GM12878 (cell line): ENCODE data around the gene LCE2A. TPM values are rescaled to one million over a fixed set of nuclear protein-coding genes. Genes with fewer than 3 reads are reported as not detected.
A peak's percentile ranks its signal among the peaks of the same experiment; 100 is the strongest.

Experiments
- ATAC-seq: fragments of 200-7000 bp; cut with Tn5 transposase; 3 replicates; pipeline ENCODE4 v1.9.1; 2020; ENCODE audit warnings: mild to moderate bottlenecking, moderate library complexity
- BruUV-seq: library from RNA; stranded (reverse); fragments of 400-500 nt; replicated peaks from 2 replicates; lab custom pipeline; 2021; lab: Mats Ljungman, UMichigan
- CTCF ChIA-PET: fragments of 300-600 bp; sonication (Branson Sonifier 250); formaldehyde crosslinking; extraction: SDS; loops from one replicate; lab custom pipeline; 2021; ENCODE audit warnings: inconsistent platforms; lab: Yijun Ruan, JAX
- POLR2A ChIA-PET: fragments of 350-600 bp; formaldehyde crosslinking; extraction: SDS; loops from one replicate; lab custom pipeline; 2021; ENCODE audit warnings: inconsistent platforms; lab: Charles Lee
- RAD21 ChIA-PET: fragments of 300-600 bp; sonication (Branson Sonifier 250); formaldehyde crosslinking; loops from one replicate; lab custom pipeline; 2023; ENCODE audit warnings: antibody characterized with exemption; ENCODE audit not compliant: unreplicated experiment; lab: Charles Lee
- SMC1A ChIA-PET: fragments of 300-600 bp; sonication (Branson Sonifier 250); formaldehyde crosslinking; loops from one replicate; lab custom pipeline; 2023; ENCODE audit not compliant: unreplicated experiment, uncharacterized antibody; lab: Charles Lee
- DNase-seq: peaks from one replicate; pipeline ENCODE4 v3.0.0-alpha.2; 2011; ENCODE audit warnings: low read depth, low spot score
- FAIRE-seq: peaks from 3 replicates; lab custom pipeline; 2011; peaks lifted over from hg19 to GRCh38; lab: Jason Lieb, UNC
- H2AFZ ChIP-seq: 2 replicates; pipeline ENCODE4 v1.6.0; 2011; ENCODE audit warnings: low read depth, low read length, control low read depth; ENCODE audit not compliant: control insufficient read depth
- H3K27ac ChIP-seq: 2 replicates; pipeline ENCODE4 v1.5.1; 2011; ENCODE audit warnings: control low read depth; ENCODE audit not compliant: control insufficient read depth, insufficient read depth
- H3K27me3 ChIP-seq, 2 experiments: replicated peaks in 1 of 2; 2 replicates each; pipeline versions ENCODE4 v1.6.0 to v1.6.1; 2011; ENCODE audit warnings: low read length in 1 of 2; ENCODE audit not compliant: control insufficient read depth in 2 of 2, insufficient read depth in 2 of 2
- H3K36me3 ChIP-seq, 2 experiments: 2 replicates each; pipeline ENCODE4 v1.5.1; 2011; ENCODE audit warnings: low read length in 1 of 2; ENCODE audit not compliant: control insufficient read depth in 2 of 2, insufficient read depth in 2 of 2
- H3K4me1 ChIP-seq: 2 replicates; pipeline ENCODE4 v1.6.1; 2011; ENCODE audit warnings: mild to moderate bottlenecking, low read length, moderate library complexity, mixed read lengths; ENCODE audit not compliant: control insufficient read depth, insufficient read depth
- H3K4me2 ChIP-seq: 2 replicates; pipeline ENCODE4 v1.6.0; 2011; ENCODE audit warnings: control low read depth; ENCODE audit not compliant: control insufficient read depth, insufficient read depth
- H3K4me3 ChIP-seq: fragments of 200-600 bp; sonication (generic); 2 replicates; pipeline ENCODE4 v1.5.1; 2016
- H3K79me2 ChIP-seq: 2 replicates; pipeline ENCODE4 v1.6.0; 2011; ENCODE audit warnings: low read length; ENCODE audit not compliant: control insufficient read depth, insufficient read depth
- H3K9ac ChIP-seq: 2 replicates; pipeline ENCODE4 v1.8.0; 2011; ENCODE audit warnings: low read length, control low read depth, mixed read lengths; ENCODE audit not compliant: control insufficient read depth, insufficient read depth
- H3K9me3 ChIP-seq: replicated peaks from 3 replicates; pipeline ENCODE4 v1.5.1; 2011; ENCODE audit warnings: mild to moderate bottlenecking, low read length; ENCODE audit not compliant: control insufficient read depth, insufficient read depth
- H4K20me1 ChIP-seq: 2 replicates; pipeline ENCODE4 v1.6.0; 2011; ENCODE audit not compliant: control insufficient read depth, insufficient read depth
- CTCF ChIP-seq, 3 experiments: IDR thresholded peaks in 2 of 3; conservative IDR thresholded peaks in 1 of 3; 2 replicates each; pipeline ENCODE4 v1.5.1; 2011; ENCODE audit warnings: low read depth in 3 of 3, low read length in 3 of 3, mild to moderate bottlenecking in 3 of 3, control low read depth in 2 of 3, moderate library complexity in 2 of 3, inconsistent platforms in 1 of 3, mixed read lengths in 1 of 3; ENCODE audit not compliant: control insufficient read depth in 2 of 3, insufficient read depth in 1 of 3; ENCODE audit errors: extremely low read depth in 1 of 3
- E2F8 ChIP-seq: fragments of 450-650 bp; IDR thresholded peaks from 2 replicates; pipeline ENCODE4 v1.6.1; 2018; ENCODE audit warnings: mild to moderate bottlenecking, low read depth, moderate library complexity; ENCODE audit not compliant: partially characterized antibody
- EGR1 ChIP-seq, 2 experiments: IDR thresholded peaks; 1 replicate in 1 of 2; 2 replicates in 1 of 2; pipeline ENCODE4 v1.6.1; 2011 to 2012; ENCODE audit warnings: low read depth in 2 of 2, low read length in 2 of 2, borderline replicate concordance in 1 of 2, mild to moderate bottlenecking in 1 of 2, moderate library complexity in 1 of 2
- IRF3 ChIP-seq: fragments of 450-650 bp; IDR thresholded peaks from 2 replicates; pipeline ENCODE4 v1.6.1; 2014; ENCODE audit warnings: mild to moderate bottlenecking
- PRDM15 ChIP-seq: fragments of 450-650 bp; formaldehyde crosslinking; IDR thresholded peaks from 2 replicates; pipeline ENCODE4 v1.4.0; 2020; ENCODE audit warnings: mild to moderate bottlenecking, moderate library complexity
- RAD21 ChIP-seq: IDR thresholded peaks from 2 replicates; pipeline ENCODE4 v1.6.1; 2011; ENCODE audit warnings: mild to moderate bottlenecking, low read depth, low read length, moderate library complexity; ENCODE audit not compliant: insufficient read depth
- TCF7 ChIP-seq: IDR thresholded peaks from 2 replicates; pipeline ENCODE4 v1.6.1; 2014; ENCODE audit warnings: antibody characterized with exemption, borderline replicate concordance
- WGBS: methylation state at CpG from one replicate; pipeline ENCODE4 v1.1.6; 2016; ENCODE audit warnings: low lambda C conversion rate; ENCODE audit not compliant: insufficient replicate concordance, insufficient coverage; ENCODE audit errors: missing lambda C conversion rate; 5-methylcytosine and 5-hydroxymethylcytosine counted together
- in situ Hi-C: fragments of 300-500 bp; cut with MboI; formaldehyde crosslinking; loops from 9 replicates; pipeline ENCODE4 v1.14.3; 2018; ENCODE audit warnings: mixed read lengths
- intact Hi-C: fragments of 100-400 bp; cut with micrococcal nuclease; formaldehyde crosslinking; loops from one replicate; pipeline ENCODE4 v1.14.2; 2022; ENCODE audit not compliant: unreplicated experiment
- polyA plus RNA-seq, 11 experiments: library from polyadenylated mRNA; depleted of rRNA in 4 of 11; unstranded in 6 of 11; stranded (reverse) in 5 of 11; fragments of >200 nt; fragmentation: Nextera tagmentation in 4 of 11; fragmentation: Illumina TruSeq in 1 of 11; extraction: Ambion mirVana in 4 of 11; extraction: Trizol in 1 of 11; gene quantifications; 1 replicate in 1 of 11; 2 replicates in 10 of 11; pipeline versions ENCODE4 v1.2.1 to v1.2.3, GENCODE V29; 2011 to 2016; ENCODE audit warnings: inconsistent platforms in 2 of 11, missing spikeins in 2 of 11, low read depth in 1 of 11
- total RNA-seq, 4 experiments: library from RNA; depleted of rRNA in 3 of 4; stranded (reverse); fragments of >200 nt in 3 of 4; fragmentation: Illumina TruSeq in 1 of 4; extraction: Trizol in 1 of 4; gene quantifications; 2 replicates each; pipeline versions ENCODE4 v1.2.1 to v1.2.3, GENCODE V29; 2013 to 2021

The LCE2A gene
- total and polyA plus RNA-seq, 10 of the 15 experiments (the other 5 are each of a cell fraction or from before 2014, with no cell fraction given), result not detected

- no peak for TF ChIP-seq E2F8
These were observed 30.8 kb downstream of the LCE2A start (continued) for GRCh38 chr1:152728986-152729385.

- no peak for FAIRE-seq
- H4K20me1 ChIP-seq, result no peaks in the 10 kb centered on the region
- POLR2A ChIA-PET, result no interaction called here
- intact Hi-C loops (no loop called here), in situ Hi-C loops (no loop called here)
- H3K36me3 ChIP-seq, result no peaks in the 10 kb centered on the region
- RAD21 ChIA-PET, result no interaction called here
- no peaks in the 10 kb centered on the region for H3K4me1 ChIP-seq
- H3K9me3 ChIP-seq, result no peaks in the 10 kb centered on the region
- no peak overlapping the region for H3K4me3 ChIP-seq
- SMC1A ChIA-PET, result no interaction called here
- CTCF ChIA-PET, result interaction anchor here (0.6 to 1.0 kb wide), 3 partner anchors 9 to 517 kb away, joined by 3 to 4 read pairs (median 3); no protein-coding TSS in a partner anchor
- TF ChIP-seq IRF3 (no peak), CTCF (IDR thresholded peaks at IDR 0.05 in 2 of 3, conservative IDR thresholded peaks at IDR 0.05 in 1 of 3; ENCODE audit: control insufficient read depth in 2 of 3, extremely low read depth in 1 of 3, insufficient read depth in 1 of 3, low read depth in 3 of 3, low read length in 3 of 3) (peak; percentile 26 to 44 (median 44); a peak in 5 of 6 replicates), RAD21 (peak; percentile 34), TCF7 (no peak), PRDM15 (CRISPR knock-in tag) (no peak), EGR1 (IDR thresholded peaks at IDR 0.05; ENCODE audit: borderline replicate concordance in 1 of 2, low read depth in 2 of 2, low read length in 2 of 2) (no peak)
- ATAC-seq, result 0 out of 3 replicates have a peak, but pooled peaks have one; percentile 46
- no peak overlapping the region for H3K4me2 ChIP-seq
- no peak overlapping the region for H3K9ac ChIP-seq
- H3K27ac ChIP-seq, result no peak overlapping the region
- H3K27me3 ChIP-seq, result no peaks in the 10 kb centered on the region
- no TSS peak for BruUV-seq
- H2AFZ ChIP-seq, result no peak overlapping the region
- DNase-seq, result no peak
- H3K79me2 ChIP-seq, result no peaks in the 10 kb centered on the region
- WGBS, result 0% methylated on average over 1 of the region's 1 CpG
These were observed 37.5 kb downstream of the LCE2A start for GRCh38 chr1:152735648-152736047.
